Calu3 (cell line): Measurements from ENCODE around the gene ZBTB40. TPM values are rescaled to one million over a fixed set of nuclear protein-coding genes. Genes with fewer than 3 reads are reported as not detected.

Source experiments
- BruUV-seq: library from RNA; stranded (reverse); fragments of 400-500 nt; replicated peaks from 2 replicates; lab custom pipeline; 2021; lab: Mats Ljungman, UMichigan
- CTCF ChIA-PET: fragments of 300-600 bp; sonication (Branson Sonifier 250); formaldehyde crosslinking; loops from one replicate; lab custom pipeline; 2022; ENCODE audit warnings: antibody characterized with exemption; lab: Charles Lee
- DNase-seq: peaks from one replicate; pipeline ENCODE4 v3.0.0; 2022
- H3K27ac Mint-ChIP-seq: one replicate; pipeline ENCODE4 v1.8.0; 2022; ENCODE audit warnings: mixed read lengths; ENCODE audit not compliant: unreplicated experiment
- H3K27me3 Mint-ChIP-seq: one replicate; pipeline ENCODE4 v1.8.0; 2022; ENCODE audit warnings: mixed read lengths; ENCODE audit not compliant: unreplicated experiment
- H3K36me3 Mint-ChIP-seq: one replicate; pipeline ENCODE4 v1.8.0; 2022; ENCODE audit warnings: mild to moderate bottlenecking, moderate library complexity, mixed read lengths; ENCODE audit not compliant: insufficient read depth, unreplicated experiment
- H3K4me1 Mint-ChIP-seq: one replicate; pipeline ENCODE4 v1.8.0; 2022; ENCODE audit warnings: mild to moderate bottlenecking, low read depth, mixed read lengths; ENCODE audit not compliant: unreplicated experiment
- H3K4me3 Mint-ChIP-seq: one replicate; pipeline ENCODE4 v1.8.0; 2022; ENCODE audit warnings: mild to moderate bottlenecking, low read depth, moderate library complexity, mixed read lengths; ENCODE audit not compliant: unreplicated experiment
- H3K9me3 Mint-ChIP-seq: one replicate; pipeline ENCODE4 v1.8.0; 2022; ENCODE audit warnings: low read depth, mixed read lengths; ENCODE audit not compliant: unreplicated experiment
- CTCF ChIP-seq: fragments of 200-600 bp; IDR thresholded peaks from one replicate; pipeline ENCODE4 v1.8.0; 2022; ENCODE audit warnings: antibody characterized with exemption; ENCODE audit not compliant: unreplicated experiment
- intact Hi-C: fragments of 100-400 bp; cut with micrococcal nuclease; formaldehyde crosslinking; loops from one replicate; pipeline ENCODE4 v1.10.0; 2022; ENCODE audit not compliant: unreplicated experiment
- total RNA-seq: library from RNA; stranded (reverse); gene quantifications from 2 replicates; pipeline ENCODE4 v1.2.3, GENCODE V29; 2022

ZBTB40 gene
- total RNA-seq, 1 experiment from 2014 or later: 18.7 TPM

- intact Hi-C loops: loop anchor here (10.0 kb wide), 1 partner anchor 55 kb away; no protein-coding TSS in a partner anchor
- Mint-ChIP-seq H3K36me3 (no peaks in the 10 kb centered on the region), H3K27me3 (no peaks in the 10 kb centered on the region), H3K4me1 (no peaks in the 10 kb centered on the region), H3K9me3 (no peaks in the 10 kb centered on the region), H3K27ac (no peak overlapping the region), H3K4me3 (no peak overlapping the region)
- no TSS peak for BruUV-seq
- DNase-seq: no peak
- no peak for TF ChIP-seq CTCF
- CTCF ChIA-PET: no interaction called here
These were observed 38.2 kb downstream of the ZBTB40 start for GRCh38 chr1:22489823-22490222.

DNA sequence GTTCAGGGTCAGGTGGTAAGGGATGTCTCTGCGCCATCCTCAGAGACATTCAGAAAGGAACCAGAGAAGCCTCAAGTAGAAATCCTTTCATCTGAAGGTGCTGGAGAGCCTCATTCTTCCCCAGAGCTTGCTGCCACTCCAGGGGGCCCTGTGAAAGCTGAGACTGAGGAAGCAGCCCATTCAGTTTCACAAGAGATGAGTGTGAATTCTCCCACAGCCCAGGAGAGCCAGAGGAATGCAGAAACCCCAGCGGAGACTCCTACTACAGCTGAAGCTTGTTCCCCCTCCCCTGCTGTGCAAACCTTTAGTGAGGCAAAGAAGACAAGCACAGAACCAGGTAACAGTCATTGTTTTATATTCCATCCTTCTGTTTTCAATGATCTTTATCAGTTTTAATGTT is 38.7 kb downstream of the ZBTB40 start:
- no peaks in the 10 kb centered on the region for H3K36me3 Mint-ChIP-seq
- no peaks in the 10 kb centered on the region for H3K9me3 Mint-ChIP-seq
- no peak overlapping the region for H3K4me3 Mint-ChIP-seq
- DNase-seq: no peak
- intact Hi-C loops: no loop called here
- TF ChIP-seq CTCF: no peak
- BruUV-seq: no TSS peak
- no peak overlapping the region for H3K27ac Mint-ChIP-seq
- CTCF ChIA-PET: no interaction called here
- H3K27me3 Mint-ChIP-seq: no peaks in the 10 kb centered on the region
- no peaks in the 10 kb centered on the region for H3K4me1 Mint-ChIP-seq

DNA sequence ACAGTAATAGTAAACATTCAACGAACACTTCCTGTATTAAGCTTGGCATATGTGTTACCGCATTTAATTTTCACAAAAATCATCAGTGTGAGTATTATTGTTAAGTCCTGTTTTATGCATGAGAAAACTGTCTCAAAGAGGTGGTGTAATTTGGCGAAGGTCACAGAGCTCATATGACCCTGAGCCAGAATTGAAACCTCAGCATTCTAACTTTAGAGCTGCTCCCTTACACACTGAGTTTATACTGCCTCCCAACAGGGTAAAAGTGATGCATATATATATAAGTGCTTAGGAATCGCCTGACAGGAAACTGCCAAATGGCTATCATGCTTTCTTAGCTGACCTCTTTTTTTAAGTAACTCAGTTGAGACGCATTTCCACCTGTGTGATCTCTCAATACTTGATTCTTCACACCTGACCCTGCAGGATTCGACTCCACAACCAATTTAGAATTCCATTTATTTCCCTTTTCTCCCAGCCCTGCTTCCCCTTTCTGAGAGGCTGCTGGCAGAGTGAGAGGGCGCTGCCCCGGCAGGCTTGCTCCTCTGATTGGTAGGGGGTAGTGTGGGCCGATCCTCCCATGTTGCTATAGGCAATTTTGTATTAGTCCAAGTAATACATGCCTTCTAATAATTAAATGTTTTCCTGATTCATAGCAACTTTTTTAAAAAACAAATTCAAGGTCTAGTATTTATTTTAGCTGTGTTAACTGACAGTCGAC is 40.5 kb downstream of the ZBTB40 start:
- intact Hi-C loops: no loop called here
- no peaks in the 10 kb centered on the region for H3K27me3 Mint-ChIP-seq
- no peaks in the 10 kb centered on the region for H3K4me1 Mint-ChIP-seq
- no peak overlapping the region for H3K4me3 Mint-ChIP-seq
- no peak overlapping the region for H3K27ac Mint-ChIP-seq
- no peaks in the 10 kb centered on the region for H3K9me3 Mint-ChIP-seq
- BruUV-seq: no TSS peak
- CTCF ChIA-PET: interaction anchor here (0.6 kb wide), 1 partner anchor 537 kb away, joined by 3 read pairs; no protein-coding TSS in a partner anchor
- DNase-seq: no peak
- TF ChIP-seq CTCF: no peak
- H3K36me3 Mint-ChIP-seq: no peaks in the 10 kb centered on the region

- Mint-ChIP-seq H3K4me1 (no peaks in the 10 kb centered on the region), H3K27me3 (no peaks in the 10 kb centered on the region), H3K4me3 (no peak overlapping the region), H3K36me3 (no peaks in the 10 kb centered on the region), H3K9me3 (no peaks in the 10 kb centered on the region), H3K27ac (no peak overlapping the region)
- DNase-seq: no peak
- no TSS peak for BruUV-seq
- intact Hi-C loops: no loop called here
- no peak for TF ChIP-seq CTCF
- CTCF ChIA-PET: no interaction called here
These were observed 42.5 kb downstream of the ZBTB40 start for GRCh38 chr1:22494144-22494543.
